ENCODE results near the gene PTDSS2. TPM values are rescaled to one million over a fixed set of nuclear protein-coding genes. Genes with fewer than 3 reads are reported as not detected.

PTDSS2 gene
- total and polyA plus RNA-seq, 9 of the 15 experiments (the other 6 are each of a cell fraction or from before 2014, with no cell fraction given): 0.45 to 53.9 (median 17.2) TPM

- TF ChIP-seq MAX (CRISPR knock-in tag; IDR thresholded peaks at IDR 0.05): 0 out of 2 replicates have a peak, but pooled peaks have one; percentile 51
- TF ChIP-seq FOXM1 (IDR thresholded peaks at IDR 0.05; ENCODE audit: low read depth): no peak
- TF ChIP-seq FOXM1 (CRISPR knock-in tag; IDR thresholded peaks at IDR 0.05; ENCODE audit: low read depth): peak; percentile 33; the same call in 1 of the 2 replicates
- TF ChIP-seq, protein P1, sequence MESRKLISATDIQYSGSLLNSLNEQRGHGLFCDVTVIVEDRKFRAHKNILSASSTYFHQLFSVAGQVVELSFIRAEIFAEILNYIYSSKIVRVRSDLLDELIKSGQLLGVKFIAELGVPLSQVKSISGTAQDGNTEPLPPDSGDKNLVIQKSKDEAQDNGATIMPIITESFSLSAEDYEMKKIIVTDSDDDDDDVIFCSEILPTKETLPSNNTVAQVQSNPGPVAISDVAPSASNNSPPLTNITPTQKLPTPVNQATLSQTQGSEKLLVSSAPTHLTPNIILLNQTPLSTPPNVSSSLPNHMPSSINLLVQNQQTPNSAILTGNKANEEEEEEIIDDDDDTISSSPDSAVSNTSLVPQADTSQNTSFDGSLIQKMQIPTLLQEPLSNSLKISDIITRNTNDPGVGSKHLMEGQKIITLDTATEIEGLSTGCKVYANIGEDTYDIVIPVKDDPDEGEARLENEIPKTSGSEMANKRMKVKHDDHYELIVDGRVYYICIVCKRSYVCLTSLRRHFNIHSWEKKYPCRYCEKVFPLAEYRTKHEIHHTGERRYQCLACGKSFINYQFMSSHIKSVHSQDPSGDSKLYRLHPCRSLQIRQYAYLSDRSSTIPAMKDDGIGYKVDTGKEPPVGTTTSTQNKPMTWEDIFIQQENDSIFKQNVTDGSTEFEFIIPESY (CRISPR knock-in tag; IDR thresholded peaks at IDR 0.05): peak; percentile 35; the same call in 1 of the 2 replicates
- TF ChIP-seq THAP12 (CRISPR knock-in tag; IDR thresholded peaks at IDR 0.05): peak; percentile 24; the same call in 1 of the 2 replicates
- TF ChIP-seq SRSF9 (IDR thresholded peaks at IDR 0.05; ENCODE audit: borderline replicate concordance, low read depth, low read length): no peak
- 0 out of 2 replicates have a peak, but pooled peaks have one; percentile 2 for TF ChIP-seq SMAD4 (CRISPR knock-in tag; conservative IDR thresholded peaks at IDR 0.05)
- no peak for TF ChIP-seq RBM34 (IDR thresholded peaks at IDR 0.05; ENCODE audit: borderline replicate concordance, insufficient read depth, low read length)
- peak; percentile 1 for TF ChIP-seq RBFOX2 (IDR thresholded peaks at IDR 0.05; ENCODE audit: low read depth, low read length)
- TF ChIP-seq L3MBTL2 (IDR thresholded peaks at IDR 0.05): peak; percentile 47; the same call in 1 of the 2 replicates
- no peak for TF ChIP-seq TSC22D4 (tag; IDR thresholded peaks at IDR 0.05)
Measured at GRCh38 chr11:507727-508515, 57.8 kb downstream of the PTDSS2 start (continued).
